Stimulated activated naive CD4-positive, alpha-beta T cell treated with Interleukin-2 at 50 U/mL for 16 hours (primary cell): Measurements from ENCODE around the gene IFNL1.
"Not testable (repeated sequence)": the region's sequence is repeated elsewhere in the genome, so short reads cannot be mapped to it uniquely, and the experiment has no call there.

Experiments
- DNase-seq: peaks from one replicate; lab custom pipeline; 2025; lab: John Stamatoyannopoulos, UW

Gene IFNL1

DNA sequence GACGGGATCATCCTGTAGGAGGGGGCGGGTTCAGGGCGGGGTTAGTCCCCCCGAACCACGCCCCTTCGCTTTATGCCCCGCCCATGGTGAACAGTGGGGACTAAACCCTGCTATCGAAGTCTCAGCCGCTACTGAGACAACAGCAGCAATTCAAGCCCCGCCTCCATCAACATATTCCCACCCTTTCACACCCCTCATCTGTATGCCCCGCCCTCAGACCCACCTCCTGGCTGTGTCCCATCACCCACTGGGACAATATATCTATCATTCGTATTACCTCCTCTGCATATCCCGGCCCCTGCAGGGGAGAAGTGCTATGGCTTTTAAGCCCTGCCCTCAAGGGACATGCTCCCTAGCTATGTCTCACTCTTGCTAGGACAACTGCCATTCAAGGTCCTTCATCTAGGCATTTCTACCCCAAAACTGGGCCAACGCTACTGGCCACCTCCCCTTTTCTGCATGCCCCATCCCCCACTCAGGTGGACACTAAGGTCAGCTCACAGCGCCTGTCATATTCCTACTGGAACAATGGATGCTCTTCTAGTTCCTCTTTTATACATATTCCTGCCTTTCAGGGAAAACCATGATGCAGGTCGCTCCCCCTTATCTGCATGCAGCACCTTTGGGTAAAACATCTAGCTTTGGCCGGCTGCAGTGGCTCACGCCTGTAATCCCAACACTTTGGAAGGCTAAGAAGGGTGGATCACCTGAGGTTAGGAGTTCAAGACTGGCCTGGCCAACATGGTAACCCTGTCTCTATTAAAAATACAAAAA is 12.5 kb downstream of the IFNL1 start:
- DNase-seq: no peak

DNA sequence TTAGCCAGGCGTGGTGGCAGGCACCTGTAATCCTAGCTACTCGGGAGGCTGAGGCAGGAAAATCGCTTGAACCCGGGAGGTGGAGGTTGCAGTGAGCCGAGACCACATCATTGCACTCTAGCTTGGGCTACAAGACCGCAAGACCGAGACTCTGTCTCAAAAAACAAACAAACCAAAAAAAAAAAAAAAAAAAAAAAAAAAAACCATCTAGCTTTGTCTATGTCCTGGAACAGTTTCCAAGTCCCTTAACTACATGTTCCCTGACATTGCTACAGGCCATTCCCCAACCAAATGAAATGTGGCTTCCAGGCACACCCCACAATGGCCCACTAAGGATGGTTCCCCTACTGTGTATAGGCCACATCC is 13.1 kb downstream of the IFNL1 start:
- DNase-seq: not testable (repeated sequence)

DNA sequence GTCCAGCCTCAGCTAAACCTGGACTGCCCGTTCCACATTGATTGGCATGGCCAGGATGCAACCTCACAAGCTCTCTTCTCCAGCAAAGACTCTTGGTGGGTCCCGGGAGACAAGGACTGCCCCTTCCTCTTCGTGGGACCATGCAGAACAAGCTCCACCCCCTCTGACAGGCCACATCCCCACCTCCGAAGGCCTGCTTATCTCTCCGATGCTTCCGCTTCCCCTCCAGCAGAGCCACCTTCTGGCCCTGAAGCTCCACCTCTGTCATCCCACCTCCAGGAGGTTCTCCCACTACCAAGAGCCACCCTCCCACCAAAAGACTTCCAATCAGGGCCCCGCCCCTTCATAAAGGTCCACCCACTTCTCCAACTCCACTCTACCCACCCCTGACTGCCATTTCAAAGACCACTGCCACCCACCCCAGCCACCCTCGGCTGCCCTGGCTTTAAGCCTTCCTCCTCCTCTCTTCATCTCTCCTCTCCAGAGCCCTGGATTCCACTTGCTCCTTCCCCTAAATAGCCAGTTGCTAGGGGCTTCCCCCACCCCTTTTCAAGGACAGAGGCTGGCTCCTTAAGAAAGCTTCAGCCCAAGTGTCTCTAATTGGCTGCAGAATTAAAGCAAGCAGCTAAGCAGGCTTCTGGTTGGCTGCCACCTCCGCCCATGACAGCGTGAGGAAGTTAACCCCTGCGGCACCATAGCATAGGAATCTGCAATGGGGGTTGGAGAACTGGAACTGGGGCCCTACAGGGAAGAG is 14.5 kb downstream of the IFNL1 start:
- DNase-seq: no peak

DNA sequence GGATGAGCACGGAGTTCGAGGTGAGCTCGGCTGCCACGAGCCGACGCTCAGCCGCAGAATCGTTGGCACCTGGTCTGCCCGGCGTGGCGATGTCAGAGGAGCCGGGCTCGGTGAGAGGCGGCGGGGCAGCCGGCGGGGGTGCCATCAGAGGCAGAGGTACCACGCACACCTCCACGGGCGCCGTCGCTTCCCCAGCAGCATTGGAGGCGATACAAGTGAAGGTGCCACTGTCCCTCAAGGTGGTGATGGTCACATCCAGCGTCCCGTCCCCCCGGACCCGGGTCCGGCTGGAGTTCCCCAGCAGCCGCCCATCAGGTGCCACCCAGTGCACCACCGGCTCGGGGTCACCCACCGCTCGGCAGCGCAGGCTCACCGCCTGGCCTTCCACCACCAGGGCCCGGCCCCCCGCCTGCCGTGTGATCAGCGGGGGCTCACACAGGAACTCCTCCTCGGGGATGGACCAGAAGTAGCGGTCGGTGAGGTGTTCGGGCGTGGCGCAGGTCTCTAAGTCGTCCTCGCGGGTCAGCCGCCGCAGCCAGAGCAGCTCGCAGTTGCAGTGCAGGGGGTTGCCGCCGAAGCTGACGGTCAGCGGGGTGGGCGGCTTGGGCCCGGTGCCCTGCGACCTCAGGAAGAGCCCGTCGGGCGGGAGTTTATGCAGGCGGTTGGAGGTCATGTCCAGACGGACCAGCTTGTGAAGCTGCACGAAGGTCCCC is 18.0 kb downstream of the IFNL1 start:
- DNase-seq: no peak

DNA sequence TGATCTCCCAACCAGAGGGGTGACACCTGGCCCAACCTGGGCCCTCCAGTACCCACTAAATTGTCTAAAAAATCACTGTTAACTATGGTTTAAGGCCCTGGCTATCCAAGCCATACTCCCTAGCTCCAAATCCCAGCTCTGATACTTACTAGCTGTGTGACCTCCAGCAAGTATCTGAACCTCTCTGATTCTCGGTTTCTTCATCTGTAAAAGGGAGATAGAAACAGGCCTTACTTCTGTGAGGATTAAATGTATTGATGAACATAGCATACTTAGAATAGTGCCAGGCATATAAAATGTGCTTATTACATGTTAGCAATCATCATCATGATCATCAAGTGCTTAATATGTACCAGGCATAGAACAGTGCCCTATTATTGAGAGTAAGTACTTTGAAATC is 19.7 kb downstream of the IFNL1 start:
- no peak for DNase-seq

DNA sequence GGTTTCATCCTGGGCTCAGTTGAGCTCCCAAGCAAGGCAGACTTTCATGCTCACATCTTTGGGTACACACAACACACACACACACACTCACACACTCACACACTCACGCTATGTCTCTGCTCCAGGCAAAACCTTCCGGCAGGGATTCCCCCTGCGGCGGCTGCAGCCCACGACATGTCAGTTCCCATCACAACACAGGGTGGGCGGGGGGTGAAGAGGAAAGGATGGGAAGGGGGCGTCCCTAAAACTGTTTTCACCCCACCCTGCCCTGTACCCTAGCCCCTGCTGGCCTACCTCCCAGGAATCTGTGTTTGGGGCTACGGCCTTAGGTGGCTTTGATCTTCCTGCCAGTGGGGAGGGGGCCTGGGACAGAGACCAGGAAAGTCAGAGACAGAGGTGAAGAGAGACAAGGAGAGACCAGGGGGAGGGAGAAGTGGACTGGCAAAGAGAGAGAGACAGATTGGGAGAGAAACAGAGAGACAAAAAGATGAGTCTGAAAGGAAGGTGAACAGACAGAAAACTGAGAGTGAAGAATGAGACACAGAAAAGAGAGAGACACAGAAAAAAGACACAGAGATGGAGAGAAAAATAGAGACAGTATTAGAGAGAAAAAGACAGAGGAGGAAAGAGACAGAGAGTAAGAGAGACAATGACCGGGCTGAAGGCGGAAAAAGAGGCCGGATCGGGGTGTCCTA is 20.6 kb downstream of the IFNL1 start:
- DNase-seq: no peak

DNA sequence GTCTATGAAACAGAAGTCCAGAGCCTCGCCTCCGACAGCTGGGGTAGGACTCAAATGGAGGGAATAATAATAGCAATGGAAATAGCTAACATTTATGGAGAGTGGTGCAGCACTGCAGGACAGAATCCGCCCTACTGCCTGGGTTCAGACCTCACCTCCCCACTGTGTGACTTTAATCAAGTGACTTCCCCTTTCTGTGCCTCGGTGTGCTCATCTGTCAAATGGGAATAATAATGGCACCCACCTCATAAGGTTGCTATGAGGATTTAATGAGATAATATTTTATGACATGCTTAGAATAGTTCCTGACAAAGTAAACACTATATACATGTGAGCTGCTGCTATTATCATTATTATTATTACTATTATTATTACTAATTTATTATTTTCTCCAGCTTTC is 21.3 kb downstream of the IFNL1 start:
- no peak for DNase-seq

DNA sequence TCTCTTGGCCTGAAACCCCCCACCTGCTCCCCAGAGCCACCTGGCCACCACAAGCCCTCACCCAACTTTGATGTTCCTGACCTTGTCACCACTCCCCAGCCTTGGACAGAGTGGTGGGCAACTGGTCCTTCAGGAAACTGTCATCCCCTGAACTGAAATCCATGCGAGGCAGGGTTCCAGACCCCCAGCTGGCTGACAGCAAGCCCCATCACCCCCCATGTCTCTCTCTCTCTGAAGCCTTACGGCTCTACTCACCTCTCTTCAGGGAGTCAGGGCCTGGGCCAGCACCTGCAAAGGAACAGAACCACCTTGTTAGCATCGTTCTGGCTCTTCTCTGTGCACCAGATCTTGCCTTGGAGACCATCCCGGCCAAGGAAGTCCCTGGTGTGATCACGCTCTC is 21.9 kb downstream of the IFNL1 start:
- DNase-seq: no peak

DNA sequence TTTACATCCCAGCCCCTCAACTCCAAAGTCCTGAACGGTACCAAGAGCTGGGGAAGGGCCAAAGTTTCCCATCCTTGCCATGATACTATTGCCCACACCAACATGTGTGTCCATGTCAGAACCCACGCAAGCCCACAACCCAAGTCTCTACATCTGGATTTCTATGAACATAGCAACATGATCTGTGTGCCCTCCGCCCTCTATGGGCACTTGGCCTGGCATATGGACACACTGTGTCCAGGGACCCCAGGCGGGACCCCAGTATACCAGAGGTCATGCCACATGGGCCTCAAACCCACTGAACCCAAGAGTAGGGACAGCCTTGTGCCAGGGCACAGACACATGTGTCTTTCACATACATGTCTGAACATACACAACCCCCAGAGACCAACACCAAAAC is 22.5 kb downstream of the IFNL1 start:
- DNase-seq: no peak

DNA sequence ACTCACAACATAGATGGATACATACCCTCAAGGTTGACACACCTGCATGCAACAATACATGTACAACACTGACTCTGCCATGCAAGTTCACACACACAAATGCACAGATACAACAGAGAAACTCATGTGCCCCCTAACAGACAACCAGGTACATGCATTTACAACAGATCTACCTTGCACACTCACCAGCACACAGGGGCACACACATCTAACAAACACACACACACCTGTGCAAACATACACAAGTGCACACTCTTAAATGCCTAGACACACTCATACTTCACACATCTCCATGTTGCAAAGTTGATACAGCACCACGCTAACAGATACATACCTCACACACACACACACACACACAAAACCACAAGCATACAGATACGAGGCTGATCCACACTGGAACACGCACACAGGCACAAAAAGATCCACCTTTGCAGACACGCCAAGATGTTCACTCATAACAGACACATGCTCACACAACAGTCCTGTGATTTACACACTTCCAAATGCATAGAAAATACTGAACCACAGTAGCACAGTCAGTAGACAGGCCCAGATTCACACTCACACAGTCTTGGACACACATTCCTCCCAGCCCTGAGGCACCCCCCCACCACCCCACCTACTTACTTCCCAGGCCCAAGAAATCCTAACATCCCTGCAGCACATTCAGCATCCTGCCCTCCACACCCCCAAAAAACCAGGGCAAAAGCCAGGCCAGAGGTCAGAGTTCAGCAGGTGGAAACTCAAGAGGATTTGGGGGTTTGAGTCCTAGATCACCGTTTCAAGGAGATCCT is 23.1 kb downstream of the IFNL1 start:
- no peak for DNase-seq

DNA sequence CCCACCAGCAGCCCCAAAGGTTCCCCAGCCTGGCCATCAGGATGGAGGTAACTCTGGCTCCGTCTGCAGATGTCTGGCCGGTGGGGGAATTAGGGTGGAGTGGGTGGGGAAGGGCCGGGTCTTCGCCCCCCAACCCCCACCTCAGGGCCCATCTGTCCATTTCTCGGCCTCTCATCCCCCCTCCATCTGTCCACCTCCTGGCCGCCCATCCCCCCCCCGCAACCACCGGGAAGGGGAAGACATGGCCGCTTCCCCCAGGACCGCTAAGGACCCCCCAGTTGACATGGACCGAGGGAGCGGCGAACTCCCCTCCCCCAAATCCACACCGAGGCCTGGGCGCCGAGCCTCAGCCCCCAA is 23.7 kb downstream of the IFNL1 start:
- no peak for DNase-seq

DNA sequence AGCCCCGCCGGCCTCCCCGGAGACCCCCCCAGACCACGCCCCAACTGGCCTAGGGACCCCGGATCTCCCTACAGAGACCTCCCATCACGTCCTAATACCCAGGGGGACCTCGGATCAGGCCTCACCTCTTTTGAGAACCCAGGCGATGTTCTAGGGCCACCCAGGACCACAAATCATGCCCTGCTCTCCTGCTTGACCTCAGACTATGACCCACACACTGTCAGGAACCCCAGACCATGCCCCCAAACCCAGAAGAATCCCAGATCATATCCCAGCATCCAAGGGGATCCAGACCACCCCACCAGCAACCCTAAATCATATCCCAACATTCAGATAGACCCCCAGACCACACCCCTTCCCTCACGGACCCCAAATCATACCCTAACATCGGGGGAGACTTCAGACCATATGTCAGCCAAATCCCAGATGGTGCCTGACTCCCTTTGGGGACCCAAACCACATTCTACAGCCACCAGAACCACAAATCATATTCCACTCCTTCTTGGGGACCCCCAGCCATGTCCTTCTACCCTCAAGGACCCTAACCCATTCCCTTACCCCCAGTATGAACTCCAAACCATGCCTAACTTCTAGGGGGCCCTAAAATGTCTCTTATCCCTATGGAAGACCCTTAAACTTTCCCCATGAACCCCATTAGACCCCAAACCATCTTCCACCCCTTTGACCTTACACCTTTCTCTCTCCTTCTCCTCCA is 25.1 kb downstream of the IFNL1 start:
- no peak for DNase-seq

DNA sequence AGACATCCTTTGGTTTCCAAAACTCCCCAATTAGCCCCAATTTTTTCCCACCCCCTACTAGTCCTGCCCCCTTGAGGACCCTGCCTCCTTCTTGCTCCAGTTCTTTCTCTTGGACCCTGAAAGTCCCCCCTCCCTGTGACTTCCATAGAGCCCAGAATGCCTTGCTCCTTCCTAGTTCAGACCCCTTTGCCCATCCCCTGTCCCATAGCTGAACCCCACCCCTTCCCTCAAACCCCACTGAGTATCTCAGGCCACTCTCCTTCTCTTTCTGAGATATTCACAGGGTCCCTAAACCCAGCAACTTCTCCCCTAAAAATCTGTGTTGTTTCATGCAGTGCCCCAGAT is 25.6 kb downstream of the IFNL1 start:
- no peak for DNase-seq

DNA sequence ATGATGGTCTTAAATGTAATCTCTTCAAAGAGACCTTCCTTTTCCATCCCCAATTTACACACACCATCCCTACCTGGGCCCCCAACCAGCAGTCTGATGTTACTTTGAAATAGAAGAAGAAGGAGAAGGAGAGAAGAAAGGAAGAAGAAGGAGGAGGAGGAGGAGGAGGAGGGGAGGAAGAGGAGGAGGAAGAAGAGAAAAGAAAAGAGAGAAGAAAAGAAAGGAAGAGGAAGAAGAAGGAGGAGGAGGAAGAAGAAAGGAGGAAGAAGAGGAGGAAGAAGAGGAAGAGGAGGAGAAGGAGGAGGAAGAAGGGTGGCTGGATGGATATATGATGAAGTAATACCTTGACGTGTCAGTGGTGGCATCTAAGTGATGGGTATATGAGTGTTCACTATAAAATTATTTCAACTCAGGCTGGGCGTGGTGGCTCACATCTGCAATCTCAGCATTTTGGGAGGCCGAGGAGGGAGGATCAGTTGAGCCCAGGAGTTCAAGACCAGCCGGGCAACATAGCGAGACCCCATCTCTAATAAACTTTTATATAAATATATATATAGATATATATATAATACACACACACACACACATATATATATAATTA is 28.1 kb downstream of the IFNL1 start:
- no peak for DNase-seq

DNA sequence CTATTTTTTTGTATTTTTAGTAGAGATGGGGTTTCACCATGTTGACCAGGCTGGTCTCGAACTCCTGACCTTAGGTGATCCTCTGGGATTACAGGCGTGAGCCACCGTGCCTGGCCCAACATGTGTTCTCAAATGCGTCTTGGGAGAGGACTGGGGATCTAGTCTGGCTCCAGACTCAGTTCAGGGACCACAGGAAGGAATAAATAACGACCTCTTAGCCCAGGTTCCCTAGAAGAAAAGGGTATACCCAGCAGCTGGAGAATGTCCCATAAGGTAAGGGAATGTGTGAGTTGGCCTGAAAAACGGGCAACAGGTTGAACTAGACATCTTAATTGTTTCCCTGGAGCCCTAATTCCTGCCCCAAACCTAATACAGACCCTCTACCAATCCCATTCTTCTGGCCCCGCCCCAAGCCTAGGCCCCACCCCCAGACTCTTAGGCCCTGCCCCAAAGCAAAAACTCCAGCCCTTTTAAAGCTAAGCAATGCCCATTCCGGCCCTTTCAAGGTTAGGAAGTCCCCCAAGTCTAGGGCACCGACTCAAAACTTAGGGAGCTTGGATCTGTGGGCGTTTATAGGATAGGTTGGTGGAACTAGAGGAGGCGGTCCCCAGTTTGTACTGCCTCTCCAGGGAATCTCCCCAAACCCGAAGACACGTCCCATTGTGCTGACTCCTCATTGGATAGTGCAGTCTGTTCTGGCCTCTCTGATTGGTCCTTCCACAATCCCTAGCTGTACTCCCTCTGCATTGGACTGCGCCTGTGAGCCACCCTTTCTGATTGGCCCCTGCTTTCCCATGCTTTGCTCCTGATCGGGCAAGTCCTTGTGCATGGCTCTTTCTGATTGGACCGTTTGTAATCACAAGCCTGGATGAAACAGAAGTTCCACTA is 29.8 kb downstream of the IFNL1 start:
- DNase-seq: no peak

DNA sequence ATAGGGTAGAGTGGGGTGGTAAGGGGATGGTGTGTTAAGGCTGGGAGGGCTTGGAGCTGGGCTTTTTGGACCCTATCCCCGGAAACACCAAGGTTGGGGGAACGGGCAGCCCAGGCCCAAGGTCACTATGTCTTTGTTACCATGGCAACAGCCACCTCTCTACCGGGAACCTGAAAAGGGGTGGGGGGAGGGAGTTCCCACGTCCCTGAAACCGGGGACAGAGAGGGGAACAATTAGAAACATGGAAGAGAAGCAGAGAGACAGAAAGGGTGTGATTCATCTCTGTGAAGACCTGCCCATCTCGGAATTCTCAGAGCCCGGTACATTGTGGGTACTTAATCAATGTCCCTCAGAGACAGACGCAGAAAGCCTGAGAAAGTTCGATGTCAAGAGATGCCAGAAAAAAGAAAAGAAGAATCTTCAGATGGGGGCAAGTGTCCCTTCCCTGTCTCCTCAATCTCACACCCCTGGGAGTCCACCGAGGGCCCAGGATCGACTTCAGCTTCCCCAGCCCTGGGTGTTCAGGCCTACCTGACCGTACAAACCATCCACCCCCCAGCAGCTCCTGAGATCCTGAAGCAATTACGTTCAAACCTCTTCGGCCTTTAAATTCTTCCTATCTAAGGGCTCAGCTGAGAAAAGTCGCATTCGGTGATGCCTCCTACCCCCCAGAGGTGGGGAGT is 31.3 kb downstream of the IFNL1 start:
- DNase-seq: no peak

DNA sequence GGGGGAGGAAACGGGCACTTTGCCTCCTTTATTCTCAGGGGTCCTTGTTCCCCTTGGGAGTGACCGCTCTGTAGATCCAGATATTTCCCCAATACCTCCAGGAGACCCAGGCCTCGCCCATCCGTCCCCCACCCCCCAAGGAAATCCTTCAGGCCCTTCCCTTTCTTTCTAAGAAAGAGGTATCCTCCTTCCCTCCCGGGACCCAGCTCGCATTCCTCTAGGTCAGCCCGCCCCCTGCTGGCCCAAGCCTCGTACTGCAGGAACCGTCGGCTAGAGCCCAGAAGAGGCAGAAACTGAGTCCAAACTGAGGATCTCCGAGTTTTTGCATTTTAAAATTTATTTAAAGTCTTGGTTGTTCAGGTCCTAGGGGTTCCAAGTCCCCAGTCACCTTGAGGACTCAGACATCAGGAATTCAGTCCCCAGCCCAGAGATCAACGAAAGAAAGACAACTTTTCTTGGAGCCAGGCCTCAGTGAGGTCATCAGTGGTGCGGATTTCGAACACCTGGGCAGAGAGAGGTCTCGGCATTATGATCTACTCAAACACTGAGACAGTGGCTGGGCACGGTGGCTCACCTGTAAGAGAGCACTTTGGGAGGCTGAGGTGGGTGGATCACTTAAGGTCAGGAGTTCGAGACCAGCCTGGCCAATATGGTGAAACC is 32.0 kb downstream of the IFNL1 start:
- peak; percentile 69 for DNase-seq

DNA sequence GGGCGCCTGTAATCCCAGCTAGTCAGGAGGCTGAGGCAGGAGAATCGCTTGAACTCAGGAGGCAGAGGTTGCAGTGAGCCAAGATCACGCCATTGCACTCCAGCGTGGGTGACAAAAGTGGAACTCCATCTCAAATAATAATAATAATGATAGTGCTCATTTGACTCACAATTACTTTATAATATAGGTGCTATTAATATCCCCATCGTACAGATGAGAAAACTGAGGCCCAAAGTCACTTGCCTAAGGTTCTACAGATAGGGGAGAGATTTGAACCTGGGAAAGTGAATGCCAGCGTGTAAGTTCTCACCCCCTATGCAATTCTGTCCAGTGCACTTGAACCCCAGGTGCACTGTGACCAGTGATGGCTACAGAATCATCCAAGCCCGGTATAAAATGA is 33.7 kb downstream of the IFNL1 start:
- no peak for DNase-seq

DNA sequence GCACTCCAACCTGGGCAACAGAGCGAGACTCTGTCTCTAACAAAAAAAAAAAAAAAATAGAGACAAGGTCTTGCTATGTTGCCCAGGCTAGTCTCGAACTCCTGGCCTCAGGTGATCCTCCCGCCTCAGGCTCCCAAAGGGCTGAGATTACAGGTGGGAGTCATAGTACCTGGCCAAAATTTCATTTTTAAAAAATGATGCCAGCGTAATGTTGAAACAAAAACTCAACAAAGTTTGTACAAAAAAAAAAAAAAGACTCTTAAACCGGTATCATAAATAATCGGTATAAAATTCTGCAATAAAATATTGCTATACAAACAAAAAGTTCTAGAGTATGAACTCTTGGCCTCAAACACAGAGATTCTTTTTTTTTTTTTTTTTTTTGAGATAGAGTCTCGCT is 36.1 kb downstream of the IFNL1 start:
- DNase-seq: no peak
